Prostate gland (tissue), 2 donors: ENCODE measurements around the gene SPRR1B. TPM values are rescaled to one million over a fixed set of nuclear protein-coding genes. Genes with fewer than 3 reads are reported as not detected.

ENCODE experiments used
- DNase-seq: peaks from one replicate; pipeline ENCODE4 v3.0.0-alpha.2; 2019; ENCODE audit warnings: low spot score
- H3K27ac ChIP-seq, 2 donors: fragments of 200-600 bp; sonication (generic); 2 replicates each; pipeline ENCODE4 v1.5.1; 2017 to 2019
- H3K27me3 ChIP-seq: fragments of 200-600 bp; sonication (generic); replicated peaks from 2 replicates; pipeline ENCODE4 v1.5.1; 2019; ENCODE audit not compliant: insufficient read depth
- H3K36me3 ChIP-seq, 2 donors: fragments of 200-600 bp; sonication (generic); 1 replicate in 1 of 2; 2 replicates in 1 of 2; pipeline versions ENCODE4 v1.5.1 to v1.8.1; 2017 to 2019
- H3K4me1 ChIP-seq: fragments of 200-600 bp; sonication (generic); replicated peaks from 2 replicates; pipeline ENCODE4 v1.5.1; 2019
- H3K4me3 ChIP-seq, 2 donors: fragments of 200-600 bp; sonication (generic); 2 replicates each; pipeline ENCODE4 v1.5.1; 2017 to 2019
- H3K9me3 ChIP-seq: fragments of 200-600 bp; sonication (generic); 2 replicates; pipeline ENCODE4 v1.5.1; 2017
- POLR2A ChIP-seq: fragments of 450-650 bp; IDR thresholded peaks from one replicate; pipeline ENCODE4 v1.6.1; 2016; ENCODE audit warnings: antibody characterized with exemption, mild to moderate bottlenecking
- POLR2AphosphoS5 ChIP-seq: sonication (generic); formaldehyde crosslinking; IDR thresholded peaks from one replicate; pipeline ENCODE4 v1.6.1; 2017; ENCODE audit warnings: antibody characterized with exemption
- WGBS: methylation state at CpG from one replicate; pipeline ENCODE4 v1.1.5; 2018; 5-methylcytosine and 5-hydroxymethylcytosine counted together
- intact Hi-C: fragments of 100-400 bp; cut with DNase I; formaldehyde crosslinking; loops from one replicate; pipeline ENCODE4 v1.14.2; 2022
- total RNA-seq, 2 donors: library from RNA; depleted of rRNA; stranded (reverse); fragments of >200 nt; gene quantifications; one replicate each; pipeline ENCODE4 v1.1.0, GENCODE V29; 2016
- TF ChIP-seq, protein P1 (sequence below), 4 experiments: fragments of 200-600 bp in 2 of 4; fragments of 450-650 bp in 2 of 4; sonication (generic) in 2 of 4; IDR thresholded peaks; 1 replicate in 3 of 4; 2 replicates in 1 of 4; pipeline ENCODE4 v1.5.1; 2016 to 2019; ENCODE audit warnings: antibody characterized with exemption in 4 of 4, mild to moderate bottlenecking in 2 of 4, moderate library complexity in 2 of 4

SPRR1B gene, protein sequence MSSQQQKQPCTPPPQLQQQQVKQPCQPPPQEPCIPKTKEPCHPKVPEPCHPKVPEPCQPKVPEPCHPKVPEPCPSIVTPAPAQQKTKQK
- not detected for total RNA-seq

- Histone ChIP-seq H3K4me3 (no peak within 1 kb of the TSS), H3K36me3 (no peaks in the 10 kb centered on the region), H3K27ac (no peak within 1 kb of the TSS), H3K4me1 (no peaks in the 10 kb centered on the region), H3K9me3 (no peaks in the 10 kb centered on the region), H3K27me3 (no peaks in the 10 kb centered on the region)
- TF ChIP-seq POLR2A: no peak
- TF ChIP-seq POLR2AphosphoS5: no peak
- TF ChIP-seq, protein P1, sequence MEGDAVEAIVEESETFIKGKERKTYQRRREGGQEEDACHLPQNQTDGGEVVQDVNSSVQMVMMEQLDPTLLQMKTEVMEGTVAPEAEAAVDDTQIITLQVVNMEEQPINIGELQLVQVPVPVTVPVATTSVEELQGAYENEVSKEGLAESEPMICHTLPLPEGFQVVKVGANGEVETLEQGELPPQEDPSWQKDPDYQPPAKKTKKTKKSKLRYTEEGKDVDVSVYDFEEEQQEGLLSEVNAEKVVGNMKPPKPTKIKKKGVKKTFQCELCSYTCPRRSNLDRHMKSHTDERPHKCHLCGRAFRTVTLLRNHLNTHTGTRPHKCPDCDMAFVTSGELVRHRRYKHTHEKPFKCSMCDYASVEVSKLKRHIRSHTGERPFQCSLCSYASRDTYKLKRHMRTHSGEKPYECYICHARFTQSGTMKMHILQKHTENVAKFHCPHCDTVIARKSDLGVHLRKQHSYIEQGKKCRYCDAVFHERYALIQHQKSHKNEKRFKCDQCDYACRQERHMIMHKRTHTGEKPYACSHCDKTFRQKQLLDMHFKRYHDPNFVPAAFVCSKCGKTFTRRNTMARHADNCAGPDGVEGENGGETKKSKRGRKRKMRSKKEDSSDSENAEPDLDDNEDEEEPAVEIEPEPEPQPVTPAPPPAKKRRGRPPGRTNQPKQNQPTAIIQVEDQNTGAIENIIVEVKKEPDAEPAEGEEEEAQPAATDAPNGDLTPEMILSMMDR (IDR thresholded peaks at IDR 0.05): no peak
- intact Hi-C loops: no loop called here
- DNase-seq: no peak
Measured at GRCh38 chr1:153030895-153031294, at the start of gene SPRR1B. Gene SPRR1B (plus strand): TSS chr1:153031203. CDS start chr1:153032346, 1,143 bp downstream.

GRCh38 chr1:152982076-152982475 lies 48.9 kb upstream of the SPRR1B start:
- Histone ChIP-seq H3K36me3 (no peaks in the 10 kb centered on the region), H3K4me3 (no peak overlapping the region), H3K4me1 (no peaks in the 10 kb centered on the region), H3K27ac (no peak overlapping the region), H3K27me3 (no peaks in the 10 kb centered on the region), H3K9me3 (no peaks in the 10 kb centered on the region)
- DNase-seq: no peak
- WGBS: 91% methylated on average over 4 of the region's 4 CpGs
- intact Hi-C loops: no loop called here
- TF ChIP-seq POLR2A (no peak), POLR2AphosphoS5 (no peak)
- TF ChIP-seq, protein P1 (IDR thresholded peaks at IDR 0.05): no peak

DNA sequence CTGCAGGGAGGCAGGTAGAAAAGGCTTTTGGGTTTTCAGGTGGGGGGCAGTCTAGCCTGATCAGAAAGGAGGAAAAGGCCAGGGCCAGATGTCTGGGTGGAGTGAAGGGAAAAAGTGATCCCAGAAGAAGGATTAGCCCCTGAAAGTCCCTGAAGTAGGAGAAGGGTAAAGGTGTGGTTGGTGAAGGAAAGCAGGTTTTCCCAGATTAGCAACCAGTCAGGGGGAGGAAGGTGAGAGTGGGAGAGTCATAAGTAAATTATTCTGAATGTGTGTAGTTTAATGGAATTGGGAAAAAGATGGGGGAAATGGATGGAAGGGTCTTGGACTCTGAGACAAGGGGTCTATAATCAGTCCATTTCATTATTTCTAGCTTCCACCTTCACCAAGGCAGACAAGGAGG lies 47.8 kb upstream of the SPRR1B start:
- H3K4me3 ChIP-seq: no peak overlapping the region
- H3K36me3 ChIP-seq: no peaks in the 10 kb centered on the region
- no peaks in the 10 kb centered on the region for H3K4me1 ChIP-seq
- no peaks in the 10 kb centered on the region for H3K9me3 ChIP-seq
- H3K27me3 ChIP-seq: no peaks in the 10 kb centered on the region
- DNase-seq: no peak
- intact Hi-C loops: no loop called here
- no peak overlapping the region for H3K27ac ChIP-seq
- TF ChIP-seq, protein P1 (IDR thresholded peaks at IDR 0.05): no peak
- TF ChIP-seq POLR2AphosphoS5 (no peak), POLR2A (no peak)

GRCh38 chr1:152983743-152984142 lies 47.3 kb upstream of the SPRR1B start, which contains the start of gene SPRR1A:
Gene SPRR1A (plus strand): TSS chr1:152984081. CDS start chr1:152985231, 1,150 bp downstream.
- H3K27me3 ChIP-seq: no peaks in the 10 kb centered on the region
- H3K36me3 ChIP-seq: no peaks in the 10 kb centered on the region
- no peak within 1 kb of the TSS for H3K27ac ChIP-seq
- no peak within 1 kb of the TSS for H3K4me3 ChIP-seq
- H3K4me1 ChIP-seq: no peaks in the 10 kb centered on the region
- TF ChIP-seq, protein P1 (IDR thresholded peaks at IDR 0.05): no peak
- TF ChIP-seq POLR2A: no peak
- TF ChIP-seq POLR2AphosphoS5: no peak
- DNase-seq: no peak
- WGBS: 62% methylated on average over 3 of the region's 3 CpGs
- no peaks in the 10 kb centered on the region for H3K9me3 ChIP-seq
- intact Hi-C loops: no loop called here

GRCh38 chr1:152986578-152986977 lies 44.4 kb upstream of the SPRR1B start:
- WGBS: 92% methylated on average over 2 of the region's 2 CpGs
- Histone ChIP-seq H3K4me1 (no peaks in the 10 kb centered on the region), H3K27me3 (no peaks in the 10 kb centered on the region), H3K27ac (no peak overlapping the region), H3K9me3 (no peaks in the 10 kb centered on the region), H3K36me3 (no peaks in the 10 kb centered on the region), H3K4me3 (no peak overlapping the region)
- TF ChIP-seq POLR2AphosphoS5 (no peak), POLR2A (no peak)
- TF ChIP-seq, protein P1 (IDR thresholded peaks at IDR 0.05): no peak
- intact Hi-C loops: no loop called here
- no peak for DNase-seq
